ENCODE data around the gene PRDM16.

PRDM16 gene

DNA sequence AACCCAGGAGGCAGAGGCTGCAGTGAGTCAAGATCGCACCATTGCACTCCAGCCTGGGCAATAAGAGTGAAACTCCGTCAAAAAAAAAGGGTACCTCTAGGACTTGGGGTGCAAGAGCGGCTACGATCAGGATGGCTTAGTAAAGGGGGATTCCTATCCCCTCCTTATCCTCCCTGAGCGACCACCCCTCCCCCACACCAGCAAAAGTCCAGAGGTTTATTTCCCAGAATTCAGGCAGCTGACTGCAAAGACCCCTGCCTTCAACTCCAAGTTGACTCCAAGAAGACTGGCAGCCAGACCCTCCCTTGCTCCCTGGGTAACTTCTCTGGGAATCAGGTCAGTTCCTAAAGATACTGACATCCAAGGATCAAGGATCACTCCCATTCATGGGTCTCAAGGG is 12.4 kb upstream of the PRDM16 start:
- DNase-seq: no peak

DNA sequence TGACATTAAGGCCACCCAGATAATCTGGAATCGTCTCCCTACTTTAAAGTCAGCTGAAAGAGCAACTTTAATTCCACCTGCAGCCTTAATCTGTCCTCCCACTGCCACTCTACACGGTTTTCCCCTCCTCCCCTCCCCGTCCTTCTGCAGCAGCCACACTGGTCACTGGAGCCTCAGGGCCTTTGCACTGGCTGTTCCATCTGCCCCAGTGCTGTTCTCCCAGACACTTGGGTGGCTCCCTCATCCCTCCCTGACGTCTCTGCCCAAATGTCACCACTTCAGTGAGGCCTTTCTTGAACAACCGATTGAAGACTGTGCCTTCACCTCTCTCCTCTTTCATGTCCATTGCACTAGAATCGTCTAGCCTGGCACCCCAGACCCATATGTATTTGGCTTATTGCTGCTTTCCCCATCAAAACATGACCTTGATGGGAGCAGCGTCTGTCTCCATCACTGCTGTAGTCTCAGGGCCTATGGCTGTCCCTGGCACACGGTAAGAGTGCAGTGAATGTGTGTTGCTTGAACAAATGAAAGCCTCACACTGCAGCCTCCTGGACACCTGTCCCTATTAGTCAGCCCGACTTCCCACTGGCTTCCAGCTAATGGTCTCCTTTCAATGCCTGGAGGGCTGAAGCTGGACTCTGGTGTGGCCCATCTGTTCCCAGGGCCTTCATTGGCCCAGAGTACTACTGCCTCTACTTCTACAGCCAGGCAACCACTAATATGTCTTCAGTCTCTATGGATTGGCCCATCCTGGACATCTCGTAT is 10.6 kb upstream of the PRDM16 start:
- DNase-seq: no peak

DNA sequence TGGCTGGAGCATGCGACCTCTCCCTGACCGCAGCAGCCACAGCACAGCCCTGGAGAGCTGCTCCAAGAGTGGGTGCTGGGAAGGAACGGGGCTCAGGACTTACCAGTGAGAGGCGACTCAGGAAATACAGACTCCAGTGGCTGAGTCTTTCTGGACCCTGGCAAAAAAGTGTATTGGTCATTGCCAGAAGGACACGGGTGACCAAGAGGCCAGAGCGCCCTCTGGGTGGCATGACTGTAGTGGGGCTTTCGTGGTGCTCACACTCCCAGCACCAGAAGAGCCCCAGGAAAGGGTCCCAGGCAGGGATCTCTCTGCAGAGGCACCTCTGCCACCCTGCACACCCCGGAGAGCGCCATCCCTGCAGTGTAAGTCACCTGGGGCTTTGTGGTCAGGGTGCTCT is 8.9 kb upstream of the PRDM16 start:
- DNase-seq: no peak

DNA sequence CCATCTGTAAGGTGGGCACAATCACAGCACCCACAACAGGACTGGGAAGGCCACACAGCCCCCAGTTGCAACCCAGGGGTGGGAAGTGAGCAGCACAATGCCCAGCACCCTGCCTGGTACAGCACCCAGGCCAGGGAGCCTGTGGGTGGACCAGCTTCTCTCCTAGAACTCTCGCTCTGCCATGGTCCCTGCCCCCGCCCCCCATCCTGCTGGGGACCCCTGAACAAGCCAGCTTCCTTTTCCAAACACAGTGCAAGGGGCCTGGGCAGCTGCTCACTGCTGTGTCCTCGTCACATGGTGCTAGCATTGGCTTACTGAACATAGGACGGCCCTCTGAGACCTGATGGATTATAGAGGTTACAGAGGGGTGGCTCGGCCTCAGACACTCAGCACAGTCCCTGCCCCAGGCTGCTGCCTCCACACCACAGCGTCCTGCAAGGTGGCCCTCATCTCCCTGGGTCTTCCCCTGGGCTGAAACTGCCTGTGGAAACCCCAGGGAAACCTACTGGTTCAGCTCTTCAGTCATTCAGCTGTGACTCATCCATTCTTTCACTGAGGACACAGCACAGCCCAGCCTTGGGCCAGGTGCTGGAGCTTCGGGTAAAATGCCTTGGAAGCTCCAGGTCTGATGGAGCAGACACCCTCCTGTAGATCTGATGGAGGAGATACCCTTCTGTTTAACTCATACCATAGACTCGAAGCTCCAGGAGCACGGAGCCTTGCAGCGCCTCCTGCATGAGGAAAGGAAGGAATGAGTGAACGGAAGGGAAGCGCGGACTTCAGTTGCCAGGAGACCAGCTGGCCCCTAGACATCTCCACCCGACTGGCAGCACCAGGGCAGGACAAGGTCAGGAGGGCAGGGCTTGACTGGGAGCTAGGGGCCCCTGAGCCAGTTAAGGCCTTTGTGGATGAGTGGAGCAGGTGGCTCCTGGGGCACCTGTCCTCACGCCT is 8.1 kb upstream of the PRDM16 start:
- no peak for DNase-seq

DNA sequence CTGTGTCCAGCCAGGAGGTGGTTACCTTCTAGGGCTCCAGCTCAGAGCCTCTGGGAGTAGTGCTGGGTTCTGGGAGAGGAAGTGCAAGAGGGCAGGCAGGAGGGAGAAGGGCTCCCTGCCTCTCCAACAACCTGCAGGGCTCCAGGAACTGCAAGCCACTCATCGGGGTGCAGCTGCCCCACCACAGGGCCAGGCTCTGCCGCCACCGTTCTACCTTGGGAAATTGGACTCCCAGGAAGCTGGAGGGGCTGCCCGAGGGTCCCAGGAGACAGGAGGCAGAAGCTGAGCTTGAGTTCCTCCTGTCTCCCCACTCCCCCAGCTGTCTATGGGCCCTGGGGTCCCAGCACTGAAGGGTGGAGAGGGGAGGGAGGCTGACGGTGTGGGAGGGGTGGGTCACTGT is 7.4 kb upstream of the PRDM16 start:
- no peak for DNase-seq

DNA sequence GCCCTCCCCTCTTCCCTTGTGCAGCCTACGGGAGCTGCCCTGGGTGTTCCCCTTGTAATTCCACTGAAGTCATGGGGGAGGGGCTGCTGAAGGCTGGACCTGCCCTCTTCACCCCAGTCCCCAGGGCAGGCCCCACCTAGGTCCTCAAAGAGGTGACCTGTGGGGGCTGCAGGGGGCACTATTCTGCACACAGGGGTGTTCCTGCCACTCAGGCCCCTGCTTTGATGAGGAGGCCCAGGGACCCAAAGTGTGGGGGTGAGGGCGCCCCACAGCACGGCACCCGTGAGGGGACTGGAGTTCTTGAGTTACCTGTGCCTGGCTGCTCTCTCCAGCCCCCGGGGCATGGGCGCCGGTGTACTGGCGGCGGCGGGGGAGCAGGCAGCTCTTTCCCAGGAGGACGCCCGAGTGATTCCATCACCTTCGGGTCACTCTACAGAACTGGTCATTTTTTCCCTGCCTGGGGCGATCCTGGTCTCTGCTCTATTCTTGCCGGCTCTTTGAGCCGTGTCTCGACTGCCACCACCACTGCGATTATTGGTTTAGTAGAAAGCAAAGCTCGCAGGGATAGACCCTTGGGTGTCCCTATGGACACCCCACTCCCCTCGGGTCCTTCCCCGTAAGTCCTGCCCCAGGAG is 6.9 kb upstream of the PRDM16 start:
- no peak for DNase-seq

DNA sequence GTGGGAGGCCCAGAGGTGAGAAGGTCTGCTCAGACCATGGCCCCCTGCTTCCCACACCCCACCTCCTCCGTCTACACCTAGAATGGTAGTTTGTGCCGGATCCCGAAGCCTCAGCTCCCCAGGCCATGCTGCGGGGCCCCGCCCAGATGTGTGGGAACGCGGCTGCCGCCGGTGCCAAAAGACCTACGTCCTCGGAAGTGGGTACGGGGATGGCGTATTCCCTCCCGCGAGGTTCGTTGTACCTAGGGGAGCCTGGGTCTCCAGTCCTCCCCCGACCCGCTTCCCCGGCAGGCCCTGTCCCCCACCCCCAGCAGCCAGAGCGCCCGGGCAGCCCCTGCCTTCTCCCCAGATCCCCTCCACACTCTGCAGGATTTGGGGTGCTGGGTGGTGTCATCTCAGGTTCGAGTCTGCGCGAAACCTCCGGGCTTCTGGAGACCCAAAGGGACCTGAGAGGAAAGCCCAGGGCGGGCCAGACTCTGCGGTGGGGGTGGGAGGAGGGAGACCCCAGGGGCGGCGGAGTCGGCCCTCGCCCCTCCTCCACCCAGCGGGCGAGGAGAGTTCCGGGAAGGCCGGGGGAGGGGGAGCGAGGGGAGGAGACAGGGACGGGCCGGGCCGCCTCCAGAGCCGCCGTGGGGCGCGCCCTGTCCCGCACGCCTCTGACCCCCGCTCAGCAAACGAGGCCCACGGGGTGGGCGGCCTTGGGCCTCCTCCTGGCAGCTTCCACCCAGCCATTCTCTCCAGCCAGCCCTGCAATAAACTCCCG is 6.2 kb upstream of the PRDM16 start:
- DNase-seq: no peak

DNA sequence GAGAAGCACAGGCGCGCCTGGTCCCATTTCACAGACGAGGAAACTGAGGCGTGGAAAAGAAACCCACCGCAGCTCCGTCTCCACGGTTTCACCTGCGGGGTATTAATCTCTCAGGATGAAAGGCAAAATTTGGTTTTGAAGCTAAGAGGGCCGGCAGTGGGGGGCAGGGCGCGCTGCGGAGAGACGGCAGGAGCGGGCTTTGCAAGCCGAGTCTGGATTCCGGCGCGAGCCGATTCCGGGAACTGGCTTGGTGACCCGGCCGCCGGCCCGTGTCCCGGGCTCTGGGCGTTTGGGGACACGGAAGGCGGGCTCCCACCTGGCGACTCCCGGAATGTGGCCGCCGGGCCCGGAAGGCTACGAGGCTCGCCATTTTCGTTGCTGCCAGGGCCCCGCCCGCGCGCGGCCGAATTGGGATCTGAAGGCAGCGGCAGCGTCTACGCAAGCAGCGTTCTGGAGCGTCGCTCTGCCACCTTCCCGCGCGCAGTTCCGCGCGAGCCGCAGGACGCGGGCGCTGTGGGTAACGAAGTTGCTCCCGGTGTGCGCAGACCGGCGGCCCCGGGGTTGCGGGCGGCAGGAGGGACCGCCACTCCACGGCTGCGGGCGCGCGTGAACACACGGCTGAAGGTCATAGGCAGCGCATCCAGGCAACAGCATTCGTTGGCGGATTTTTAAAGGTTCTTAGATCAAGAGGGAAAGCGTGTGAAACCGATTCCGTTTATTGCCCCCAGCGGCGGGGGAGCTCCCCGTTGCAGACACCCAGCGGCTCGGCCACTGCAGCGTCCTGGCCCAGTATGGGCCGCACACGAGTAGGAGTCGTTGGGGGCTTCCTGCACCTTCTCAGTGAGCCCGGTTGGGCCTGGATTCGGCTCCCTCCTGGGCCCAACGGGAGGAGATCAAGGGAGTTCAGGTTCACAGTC is 5.4 kb upstream of the PRDM16 start:
- DNase-seq: no peak

DNA sequence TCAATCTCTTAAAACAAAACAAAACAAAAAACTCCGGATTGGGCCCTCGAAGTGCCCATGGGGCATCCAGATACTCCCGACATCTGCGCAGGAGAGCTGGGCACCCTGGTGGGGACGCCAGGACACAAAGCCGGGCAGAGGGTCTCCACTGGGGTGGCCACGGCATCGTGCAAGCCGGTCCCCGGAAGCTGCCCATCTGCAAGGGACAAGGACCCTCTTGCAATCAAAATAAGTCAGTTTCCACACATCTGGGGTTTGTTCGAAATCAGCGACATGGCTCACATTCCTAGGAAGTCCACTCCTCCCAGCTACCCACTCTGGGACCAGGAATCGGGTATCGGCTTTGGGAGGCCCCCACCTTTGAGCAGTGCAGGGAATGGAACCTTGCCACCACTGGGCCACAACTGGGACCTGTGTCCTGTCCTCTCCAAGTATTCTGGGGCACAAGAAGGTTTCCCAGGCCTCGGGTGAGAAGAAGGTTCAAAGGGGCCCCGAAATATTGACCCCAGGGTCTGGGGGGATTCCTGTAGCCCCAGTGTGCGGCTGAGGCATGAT is 4.6 kb upstream of the PRDM16 start:
- no peak for DNase-seq

DNA sequence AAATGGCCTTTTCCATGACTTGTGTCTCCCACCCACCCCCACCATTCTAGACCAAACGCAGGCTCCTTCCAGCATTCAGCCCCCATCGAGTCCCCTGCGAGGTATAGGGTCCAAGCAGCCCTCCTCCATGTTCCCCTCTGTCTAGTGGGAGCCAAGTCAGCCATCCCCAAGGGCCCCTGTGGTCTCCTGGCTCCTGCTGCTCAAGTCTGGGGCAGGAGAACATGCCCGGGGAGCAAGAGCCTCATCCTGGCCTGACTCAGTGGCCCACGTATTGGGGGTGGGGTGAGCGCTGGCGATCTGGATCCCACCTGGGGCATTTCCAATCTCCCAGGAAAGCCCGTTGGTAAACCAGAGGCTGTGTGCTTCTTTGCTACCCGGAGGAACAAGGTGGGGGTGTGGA is 4.1 kb upstream of the PRDM16 start:
- DNase-seq: no peak

DNA sequence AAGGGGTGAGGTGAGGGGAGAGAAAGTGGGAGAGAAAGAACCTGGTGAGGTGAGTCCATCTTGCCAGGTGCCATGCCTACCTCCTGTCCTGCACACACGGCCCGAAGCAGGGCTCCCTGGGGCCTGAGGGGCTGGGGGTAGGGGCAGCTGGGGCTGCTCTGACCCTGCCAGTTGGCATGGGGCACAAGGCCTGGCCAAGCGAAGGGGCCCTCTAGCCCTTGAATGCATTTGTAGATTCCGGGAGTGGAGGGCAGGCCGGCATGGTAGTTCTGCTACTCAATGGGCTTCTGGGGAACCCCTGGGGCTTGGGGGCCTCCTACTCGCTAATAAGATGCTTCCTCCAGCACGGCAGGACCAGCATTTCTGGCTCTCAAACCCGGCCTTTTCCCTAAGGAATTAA is 3.6 kb upstream of the PRDM16 start:
- DNase-seq: no peak

DNA sequence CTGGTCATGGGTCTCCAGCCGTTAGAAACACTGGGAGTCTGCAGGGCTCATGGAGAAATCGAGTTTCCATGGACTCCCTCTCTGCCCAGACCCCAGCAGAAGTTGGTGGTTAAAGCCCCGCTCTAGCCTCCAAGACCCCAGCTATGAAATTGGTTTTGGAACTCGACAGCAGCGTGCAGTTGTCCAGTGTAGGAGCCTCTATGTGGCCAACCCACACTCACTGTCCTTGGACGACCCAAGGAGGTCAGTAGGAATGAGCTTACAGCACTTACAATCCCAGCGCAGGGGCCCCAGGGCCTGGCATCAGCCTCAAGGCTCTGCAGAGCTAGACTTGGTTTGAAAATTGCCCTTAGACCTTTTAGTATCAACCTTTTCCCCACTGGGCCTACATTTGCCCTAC is 3.2 kb upstream of the PRDM16 start:
- DNase-seq: no peak

DNA sequence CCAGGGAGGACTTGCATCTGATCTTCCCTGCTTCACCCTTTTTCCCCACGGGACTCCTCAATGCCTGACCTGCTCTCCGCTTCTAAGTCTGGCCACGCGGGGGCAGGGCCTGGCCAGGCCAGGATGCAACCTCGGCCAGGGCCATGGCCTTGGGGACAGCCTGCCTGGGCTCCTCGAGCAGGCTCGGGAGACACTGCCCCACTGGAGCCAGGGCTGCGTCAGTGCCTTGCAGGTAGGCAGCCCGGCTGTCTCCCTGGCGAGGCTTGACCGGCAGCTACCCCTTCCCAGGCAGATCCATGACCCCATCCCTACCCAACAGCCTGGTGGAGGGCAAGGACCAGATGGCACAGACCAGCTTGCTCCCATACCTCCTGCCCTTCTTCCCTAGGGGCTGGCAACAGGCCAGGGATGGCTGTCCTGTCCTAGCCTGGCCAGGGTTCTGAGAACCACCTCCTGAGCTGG is 2.7 kb upstream of the PRDM16 start:
- DNase-seq: no peak

DNA sequence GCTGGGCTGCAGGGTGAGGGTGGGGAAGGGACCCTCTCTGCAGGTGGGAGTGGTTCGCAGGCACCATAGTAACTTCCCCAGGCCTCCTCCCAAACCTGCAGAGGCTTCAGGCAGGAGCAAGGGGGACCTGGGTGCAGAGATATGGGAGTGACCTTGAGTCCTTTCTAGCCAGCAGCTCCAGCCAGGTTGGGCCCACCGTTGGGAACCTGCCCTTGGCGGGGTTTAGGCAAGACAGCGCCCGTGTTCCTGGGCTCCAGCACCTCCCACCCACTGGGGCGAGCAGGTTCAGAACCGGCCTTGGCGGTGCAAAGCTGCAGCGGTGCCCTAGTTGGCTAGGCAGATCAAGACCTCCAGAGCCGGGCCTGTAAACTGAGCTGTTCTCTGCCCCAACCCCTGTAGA is 2.2 kb upstream of the PRDM16 start:
- DNase-seq: no peak

DNA sequence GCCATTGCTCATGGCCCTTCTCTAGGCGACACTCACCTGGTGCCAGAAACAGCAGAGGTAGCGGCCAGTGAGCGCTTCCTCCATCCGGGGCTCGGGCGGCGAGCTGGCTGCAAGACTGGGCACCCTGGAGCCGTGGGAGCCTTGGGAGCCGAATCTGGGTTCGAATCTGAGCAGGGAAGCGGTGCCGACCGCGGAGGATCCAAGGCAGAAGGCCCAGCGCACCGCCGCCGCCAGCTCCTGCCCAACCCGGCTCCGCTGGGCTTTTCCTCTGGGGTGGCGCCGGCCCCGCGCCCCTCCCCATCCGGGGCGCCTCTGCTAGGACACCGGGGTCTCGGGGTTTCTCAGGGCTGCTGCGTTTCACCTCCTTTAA is 1.7 kb upstream of the PRDM16 start:
- DNase-seq: no peak

DNA sequence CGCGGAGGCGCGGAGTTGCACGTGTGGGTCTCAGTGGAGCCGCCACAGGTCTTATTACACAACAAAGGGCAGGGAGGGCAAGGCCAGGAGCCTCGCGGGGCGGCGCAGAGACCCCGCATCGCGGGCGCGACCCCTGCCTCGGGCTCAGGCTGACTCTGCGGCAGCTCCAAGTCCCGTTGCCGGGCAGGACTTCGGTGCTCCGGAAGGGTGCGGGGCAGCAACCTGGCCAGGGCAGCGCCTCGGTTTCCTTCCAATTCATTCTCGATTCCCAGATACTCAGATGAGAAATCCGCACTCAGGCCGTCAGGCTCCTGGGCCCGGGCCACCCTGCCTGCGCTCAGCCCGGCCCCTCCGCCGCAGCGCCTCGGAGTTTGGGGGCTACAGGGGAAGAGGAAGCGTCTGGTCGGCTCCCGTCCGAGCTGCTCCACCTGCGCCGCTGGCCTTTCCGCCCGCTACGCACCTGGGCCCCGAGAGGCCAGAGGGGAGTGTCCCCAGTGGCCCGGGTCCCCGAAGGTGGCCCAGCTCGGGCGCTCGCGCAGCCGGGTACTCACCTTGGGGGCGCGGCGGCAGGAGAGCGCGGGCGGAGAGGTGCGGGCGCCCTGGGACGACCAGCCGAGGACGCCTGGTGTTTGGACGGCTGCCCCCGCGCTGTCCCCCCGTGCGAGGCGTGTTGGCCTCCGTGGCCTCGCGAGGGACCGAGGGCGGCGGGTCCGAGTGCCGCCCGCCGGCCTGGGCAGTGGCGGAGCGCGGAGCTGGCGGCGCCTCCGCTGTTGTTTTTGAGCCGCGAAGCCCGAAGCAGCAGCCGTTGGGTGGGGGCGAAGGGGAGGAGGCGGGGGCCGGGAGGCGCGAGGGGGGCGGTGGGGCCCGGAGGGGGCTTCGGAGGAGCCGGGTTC is 1.1 kb upstream of the PRDM16 start:
- no peak for DNase-seq

DNA sequence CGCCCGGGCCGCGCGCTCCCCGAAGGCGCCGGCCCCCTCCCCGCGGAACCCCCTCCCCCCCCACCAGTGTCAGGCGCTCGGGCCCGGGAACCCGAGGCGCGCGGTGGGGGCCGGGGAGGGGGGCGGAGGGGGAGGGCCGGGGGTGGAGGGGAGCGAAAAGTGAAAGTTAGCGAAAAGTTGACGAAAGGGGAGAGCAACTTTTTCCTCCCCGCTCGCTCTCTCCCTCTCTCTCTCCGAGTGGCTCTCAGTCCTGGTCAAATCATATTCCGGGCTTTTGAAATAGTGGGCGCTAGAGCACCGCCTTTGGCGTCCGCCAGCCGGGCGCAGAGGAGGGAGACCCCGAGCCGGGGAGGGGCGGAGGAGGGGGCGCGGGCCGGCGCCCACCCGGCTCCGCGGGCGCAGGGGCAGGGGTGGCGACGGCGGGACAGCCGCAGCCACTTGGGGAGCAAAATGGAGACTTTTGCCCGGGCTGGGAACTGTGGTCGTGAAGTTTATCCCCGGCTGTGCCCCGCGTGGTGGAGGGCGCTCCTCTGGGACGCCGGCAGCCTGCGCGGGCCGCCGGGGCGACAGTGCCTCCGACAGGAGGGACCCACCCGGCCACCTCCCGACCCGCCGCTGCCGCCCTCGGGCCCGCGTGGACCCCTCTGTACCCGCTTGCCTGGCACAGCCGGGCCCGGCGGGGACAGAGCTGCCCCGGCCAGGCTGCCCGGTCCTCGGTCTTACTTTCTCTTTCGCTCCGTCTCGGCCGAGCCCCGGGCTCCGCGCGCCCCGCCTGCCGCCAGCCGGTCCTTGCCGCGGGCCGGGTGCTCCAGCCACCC is 697 bp downstream of the PRDM16 start:
- DNase-seq: no peak

DNA sequence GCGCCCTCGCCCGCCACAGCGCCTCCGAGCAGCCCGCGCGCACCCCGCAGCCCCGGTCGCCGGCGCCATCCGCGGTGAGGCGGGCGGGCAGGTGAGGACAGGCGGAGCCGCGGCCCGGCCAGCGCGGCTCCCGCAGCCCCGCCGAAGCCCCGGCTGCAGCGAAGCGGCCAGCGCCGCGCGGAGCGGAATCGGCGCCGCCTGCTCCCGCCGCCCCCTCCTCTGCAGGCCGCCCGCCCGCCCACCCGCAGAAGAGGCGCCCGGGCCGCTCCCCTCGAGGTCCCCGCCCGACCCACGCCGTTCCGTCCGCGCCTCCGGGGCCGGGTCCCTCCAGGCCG is 1.3 kb downstream of the PRDM16 start:
- DNase-seq: no peak

All from CD4-positive, alpha-beta T cell treated with Interleukin-4 for 1 hour (primary cell).